HG02938 (cell line): ENCODE results near the gene STRA6.

Experiments
- ATAC-seq: cut with Tn5 transposase; IDR thresholded peaks from one replicate; pipeline ENCODE4 v1.9.1; 2021; ENCODE audit warnings: mild to moderate bottlenecking, moderate library complexity; ENCODE audit not compliant: unreplicated experiment

Gene STRA6

GRCh38 chr15:74227968-74228722, 25.6 kb upstream of the STRA6 start:
- no peak for ATAC-seq

GRCh38 chr15:74226761-74227540, 24.4 kb upstream of the STRA6 start:
- ATAC-seq = no peak

- ATAC-seq = no peak
Measured at GRCh38 chr15:74225928-74226327, 23.3 kb upstream of the STRA6 start.

GRCh38 chr15:74222240-74223119, 19.9 kb upstream of the STRA6 start:
- no peak for ATAC-seq

- no peak for ATAC-seq
Measured at GRCh38 chr15:74221399-74222239, 19.0 kb upstream of the STRA6 start.

GRCh38 chr15:74220475-74221248, 18.1 kb upstream of the STRA6 start:
- ATAC-seq = no peak

GRCh38 chr15:74217907-74218885, 15.6 kb upstream of the STRA6 start:
- no peak for ATAC-seq

- no peak for ATAC-seq
Measured at GRCh38 chr15:74216949-74217348, 14.4 kb upstream of the STRA6 start.

- ATAC-seq = no peak
Measured at GRCh38 chr15:74215958-74216357, 13.4 kb upstream of the STRA6 start.

GRCh38 chr15:74214324-74215021, 11.9 kb upstream of the STRA6 start:
- no peak for ATAC-seq

GRCh38 chr15:74213858-74214284, 11.3 kb upstream of the STRA6 start:
- no peak for ATAC-seq

- ATAC-seq = no peak
Measured at GRCh38 chr15:74212494-74212893, 9.9 kb upstream of the STRA6 start.

- ATAC-seq = no peak
Measured at GRCh38 chr15:74211656-74212055, 9.1 kb upstream of the STRA6 start.

- ATAC-seq = no peak
Measured at GRCh38 chr15:74210729-74211128, 8.1 kb upstream of the STRA6 start.

GRCh38 chr15:74209997-74210671, 7.5 kb upstream of the STRA6 start:
- ATAC-seq = no peak

- ATAC-seq = no peak
Measured at GRCh38 chr15:74209560-74209958, 7.0 kb upstream of the STRA6 start.

GRCh38 chr15:74208901-74209559, 6.4 kb upstream of the STRA6 start:
- no peak for ATAC-seq
